Measurements from ENCODE around the gene AGFG2. TPM values are rescaled to one million over a fixed set of nuclear protein-coding genes. Genes with fewer than 3 reads are reported as not detected.

AGFG2 gene
- total RNA-seq, 1 experiment from 2014 or later: 11.2 TPM

DNA sequence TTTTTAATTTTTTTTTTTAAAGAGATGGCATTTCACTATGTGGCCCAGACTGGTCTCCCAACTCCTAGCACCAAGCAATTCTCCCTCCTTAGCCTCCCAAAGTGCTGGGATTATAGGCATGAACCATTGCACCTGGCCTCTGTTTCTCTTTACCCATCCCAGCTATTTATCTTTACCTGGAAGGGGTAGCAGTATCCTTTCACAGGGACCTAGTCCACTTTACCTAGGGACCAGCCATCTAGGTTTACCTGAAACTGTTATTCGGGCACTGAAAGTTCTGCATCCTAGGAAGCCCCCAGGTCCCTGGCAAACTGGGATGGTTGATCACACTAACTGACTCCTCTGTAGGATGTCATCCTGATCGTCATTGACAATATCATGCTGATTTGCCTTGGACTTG, 21.7 kb upstream of the AGFG2 start:
- H3K56ac ChIP-seq (ENCODE audit: insufficient read length, low read depth, low read length): no peak overlapping the region

More for the DNA sequence above, 21.7 kb upstream of the AGFG2 start:
- Histone ChIP-seq H2BK20ac (ENCODE audit: low read depth, low read length, poor library complexity, severe bottlenecking) (no peak overlapping the region), H3K14ac (ENCODE audit: insufficient read depth, low read length) (no peak overlapping the region), H2BK15ac (ENCODE audit: low read depth, low read length) (no peak overlapping the region), H3K4me2 (ENCODE audit: insufficient read depth, insufficient read length, low read length) (no peak overlapping the region), H2BK12ac (ENCODE audit: insufficient read length, low read depth, low read length) (no peak overlapping the region), H3K27ac (ENCODE audit: insufficient read length, low read depth, low read length) (no peak overlapping the region), H3K23ac (ENCODE audit: insufficient read length, low read depth, low read length) (no peak overlapping the region), H3K79me1 (ENCODE audit: insufficient read depth, low read depth, low read length, poor library complexity, severe bottlenecking) (no peaks in the 10 kb centered on the region), H3K4me1 (ENCODE audit: insufficient read depth, low read length) (no peaks in the 10 kb centered on the region), H4K8ac (replicated peaks; ENCODE audit: insufficient read length, low read depth, low read length) (no peak overlapping the region), H2BK5ac (ENCODE audit: insufficient read length, low read length) (no peak overlapping the region), H3K4ac (ENCODE audit: low read depth, low read length) (no peak overlapping the region), H2BK120ac (ENCODE audit: low read depth, low read length, poor library complexity, severe bottlenecking) (no peak overlapping the region), H2AK5ac (ENCODE audit: insufficient read length, low read length) (no peak overlapping the region), H4K5ac (ENCODE audit: insufficient read length, low read depth, low read length) (no peak overlapping the region), H3T11ph (ENCODE audit: low read length) (no peak overlapping the region), H3K9me3 (ENCODE audit: control insufficient read depth, low read depth, low read length) (no peaks in the 10 kb centered on the region), H3K27me3 (ENCODE audit: insufficient read depth, low read length) (no peaks in the 10 kb centered on the region), H4K20me1 (ENCODE audit: control insufficient read depth, insufficient read depth, insufficient read length) (no peaks in the 10 kb centered on the region), H3K9ac (ENCODE audit: extremely low read depth, insufficient read length, low read length) (no peak overlapping the region), H2AFZ (ENCODE audit: low read length) (no peak overlapping the region), H3K18ac (ENCODE audit: insufficient read length, low read depth, low read length) (no peak overlapping the region), H3K23me2 (ENCODE audit: insufficient read length, low read depth, low read length, poor library complexity, severe bottlenecking) (no peaks in the 10 kb centered on the region), H4K91ac (ENCODE audit: insufficient read length, low read depth, low read length) (no peak overlapping the region), H3K79me2 (ENCODE audit: insufficient read depth, low read length) (no peaks in the 10 kb centered on the region)
- H3K27ac Mint-ChIP-seq: no peak overlapping the region
- TF ChIP-seq, protein P1, sequence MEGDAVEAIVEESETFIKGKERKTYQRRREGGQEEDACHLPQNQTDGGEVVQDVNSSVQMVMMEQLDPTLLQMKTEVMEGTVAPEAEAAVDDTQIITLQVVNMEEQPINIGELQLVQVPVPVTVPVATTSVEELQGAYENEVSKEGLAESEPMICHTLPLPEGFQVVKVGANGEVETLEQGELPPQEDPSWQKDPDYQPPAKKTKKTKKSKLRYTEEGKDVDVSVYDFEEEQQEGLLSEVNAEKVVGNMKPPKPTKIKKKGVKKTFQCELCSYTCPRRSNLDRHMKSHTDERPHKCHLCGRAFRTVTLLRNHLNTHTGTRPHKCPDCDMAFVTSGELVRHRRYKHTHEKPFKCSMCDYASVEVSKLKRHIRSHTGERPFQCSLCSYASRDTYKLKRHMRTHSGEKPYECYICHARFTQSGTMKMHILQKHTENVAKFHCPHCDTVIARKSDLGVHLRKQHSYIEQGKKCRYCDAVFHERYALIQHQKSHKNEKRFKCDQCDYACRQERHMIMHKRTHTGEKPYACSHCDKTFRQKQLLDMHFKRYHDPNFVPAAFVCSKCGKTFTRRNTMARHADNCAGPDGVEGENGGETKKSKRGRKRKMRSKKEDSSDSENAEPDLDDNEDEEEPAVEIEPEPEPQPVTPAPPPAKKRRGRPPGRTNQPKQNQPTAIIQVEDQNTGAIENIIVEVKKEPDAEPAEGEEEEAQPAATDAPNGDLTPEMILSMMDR (conservative IDR thresholded peaks at IDR 0.05): no peak
- H3K9me3 Mint-ChIP-seq: 0 out of 5 replicates have a peak, but pooled peaks cover 0 to 3% of the 10 kb centered on the region in 2 experiments
- peaks cover 3 to 8% of the 10 kb centered on the region in 2 experiments; a peak in 3 of 4 replicates for H3K4me1 Mint-ChIP-seq
- WGBS (ENCODE audit: extremely low coverage, insufficient read length, low lambda C conversion rate): no CpG with 5 or more reads among the region's 2 CpGs
- H3K4me3 Mint-ChIP-seq: no peak overlapping the region
- no peaks in the 10 kb centered on the region for H3K36me3 Mint-ChIP-seq (ENCODE audit: insufficient read depth in 1 of 3, low read depth in 3 of 3)
- no peak for DNase-seq
- H3K27me3 Mint-ChIP-seq (ENCODE audit: low read depth): no peaks in the 10 kb centered on the region; the same call in none of the 2 replicates
